HCEC 1CT (cell line): ENCODE data around the gene DOHH.
"Not testable (repeated sequence)": the region's sequence is repeated elsewhere in the genome, so short reads cannot be mapped to it uniquely, and the experiment has no call there.

Experiments used
- DNase-seq: peaks from one replicate; pipeline ENCODE4 v3.0.0-alpha.2; 2017

DOHH gene

GRCh38 chr19:3534375-3535234 lies 34.1 kb upstream of the DOHH start:
- DNase-seq: no peak

DNA sequence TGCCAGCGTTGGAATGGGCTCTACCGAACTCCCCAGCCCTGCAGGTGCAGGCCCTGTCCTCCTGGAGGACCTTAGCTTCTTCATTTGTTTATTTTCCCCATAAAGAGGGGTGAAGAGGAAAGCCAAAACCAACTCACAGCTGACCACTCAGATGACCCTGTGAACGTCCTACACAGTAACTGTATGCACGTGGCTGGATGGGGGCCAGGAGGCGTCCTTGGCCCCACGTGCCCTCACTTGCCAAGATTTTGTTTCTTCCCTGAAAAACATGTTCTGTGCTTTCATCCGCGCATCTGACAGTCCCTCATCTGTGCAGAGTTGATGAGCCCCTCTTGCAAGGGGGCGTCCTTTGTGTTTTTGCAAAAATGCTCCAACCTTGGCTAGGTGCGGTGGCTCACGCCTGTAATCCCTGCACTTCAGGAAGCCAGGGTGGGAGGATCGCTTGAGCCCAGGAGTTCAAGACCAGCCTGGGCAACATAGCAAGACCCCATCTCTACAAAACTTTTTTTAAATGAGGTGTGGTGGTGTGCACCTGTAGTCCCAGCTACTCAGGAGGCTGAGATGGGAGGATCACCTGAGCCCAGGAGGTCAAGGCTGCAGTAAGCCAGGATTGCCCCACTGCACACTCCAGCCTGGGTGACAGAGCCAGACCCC lies 33.2 kb upstream of the DOHH start:
- DNase-seq: no peak

GRCh38 chr19:3533033-3533432 lies 32.6 kb upstream of the DOHH start:
- no peak for DNase-seq

DNA sequence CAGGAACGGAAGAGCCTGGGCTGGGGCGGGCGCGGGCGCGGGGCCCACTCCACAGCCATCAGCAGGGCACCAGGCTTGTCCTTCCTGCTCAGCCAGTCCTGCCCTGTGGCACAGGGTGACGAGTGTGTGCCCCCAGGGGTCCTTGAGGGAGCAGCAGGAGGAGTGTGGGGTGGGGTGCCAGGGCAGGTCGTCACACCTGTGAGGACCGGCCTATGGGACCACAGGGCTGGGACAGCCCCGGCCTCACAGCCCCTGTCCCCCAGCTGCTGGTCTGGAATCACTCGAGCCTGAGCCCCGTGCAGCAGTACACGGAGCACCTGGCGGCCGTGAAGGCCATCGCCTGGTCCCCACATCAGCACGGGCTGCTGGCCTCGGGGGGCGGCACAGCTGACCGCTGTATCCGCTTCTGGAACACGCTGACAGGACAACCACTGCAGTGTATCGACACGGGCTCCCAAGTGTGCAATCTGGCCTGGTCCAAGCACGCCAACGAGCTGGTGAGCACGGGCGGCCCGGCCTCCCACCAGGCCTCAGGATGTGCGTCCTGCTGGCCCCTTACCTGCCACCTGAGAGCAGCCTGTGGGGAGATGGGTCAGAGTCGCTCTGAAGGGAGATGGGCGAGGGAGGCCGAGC lies 31.8 kb upstream of the DOHH start:
- DNase-seq: no peak

DNA sequence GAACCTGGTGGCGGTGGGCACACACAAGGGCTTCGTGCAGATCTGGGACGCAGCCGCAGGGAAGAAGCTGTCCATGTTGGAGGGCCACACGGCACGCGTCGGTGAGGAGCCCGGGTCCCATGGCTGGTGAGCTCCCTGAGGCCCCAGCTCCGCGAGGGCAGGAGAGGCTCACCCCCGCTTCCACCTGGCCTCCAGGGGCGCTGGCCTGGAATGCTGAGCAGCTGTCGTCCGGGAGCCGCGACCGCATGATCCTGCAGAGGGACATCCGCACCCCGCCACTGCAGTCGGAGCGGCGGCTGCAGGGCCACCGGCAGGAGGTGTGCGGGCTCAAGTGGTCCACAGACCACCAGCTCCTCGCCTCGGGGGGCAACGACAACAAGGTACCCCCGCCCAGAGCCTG lies 31.2 kb upstream of the DOHH start:
- no peak for DNase-seq

DNA sequence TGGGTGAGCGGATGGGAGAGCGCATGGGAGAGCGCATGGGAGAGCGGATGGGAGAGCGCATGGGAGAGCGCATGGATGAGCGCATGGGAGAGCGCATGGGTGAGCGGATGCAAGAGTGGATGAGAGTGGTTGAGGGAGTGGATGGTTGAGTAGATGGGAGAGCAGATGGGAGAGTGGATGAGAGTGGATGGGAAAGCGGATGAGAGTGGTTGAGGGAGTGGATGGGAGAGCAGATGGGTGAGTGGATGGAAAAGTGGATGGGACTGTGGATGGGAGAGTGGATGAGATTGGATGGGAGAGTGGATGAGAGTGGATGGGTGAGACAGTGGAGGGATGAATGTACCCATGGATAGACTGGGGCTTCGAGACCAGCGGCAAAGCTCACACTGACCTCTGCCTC lies 29.9 kb upstream of the DOHH start:
- no peak for DNase-seq

DNA sequence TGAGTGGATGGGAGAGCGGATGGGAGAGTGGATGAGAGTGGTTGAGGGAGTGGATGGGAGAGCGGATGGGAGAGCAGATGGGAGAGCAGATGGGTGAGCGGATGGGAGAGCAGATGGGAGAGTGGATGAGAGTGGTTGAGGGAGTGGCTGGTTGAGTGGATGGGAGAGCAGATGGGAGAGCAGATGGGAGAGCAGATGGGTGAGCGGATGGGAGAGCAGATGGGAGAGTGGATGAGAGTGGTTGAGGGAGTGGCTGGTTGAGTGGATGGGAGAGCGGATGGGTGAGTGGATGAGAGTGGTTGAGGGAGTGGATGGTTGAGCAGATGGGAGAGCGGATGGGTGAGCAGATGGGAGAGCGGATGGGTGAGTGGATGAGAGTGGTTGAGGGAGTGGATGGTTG lies 28.8 kb upstream of the DOHH start:
- not testable (repeated sequence) for DNase-seq

GRCh38 chr19:3528539-3529211 lies 28.2 kb upstream of the DOHH start:
- no peak for DNase-seq

- no peak for DNase-seq
Measured at GRCh38 chr19:3528080-3528479, 27.6 kb upstream of the DOHH start.

- no peak for DNase-seq
Measured at GRCh38 chr19:3527238-3527910, 26.9 kb upstream of the DOHH start.

DNA sequence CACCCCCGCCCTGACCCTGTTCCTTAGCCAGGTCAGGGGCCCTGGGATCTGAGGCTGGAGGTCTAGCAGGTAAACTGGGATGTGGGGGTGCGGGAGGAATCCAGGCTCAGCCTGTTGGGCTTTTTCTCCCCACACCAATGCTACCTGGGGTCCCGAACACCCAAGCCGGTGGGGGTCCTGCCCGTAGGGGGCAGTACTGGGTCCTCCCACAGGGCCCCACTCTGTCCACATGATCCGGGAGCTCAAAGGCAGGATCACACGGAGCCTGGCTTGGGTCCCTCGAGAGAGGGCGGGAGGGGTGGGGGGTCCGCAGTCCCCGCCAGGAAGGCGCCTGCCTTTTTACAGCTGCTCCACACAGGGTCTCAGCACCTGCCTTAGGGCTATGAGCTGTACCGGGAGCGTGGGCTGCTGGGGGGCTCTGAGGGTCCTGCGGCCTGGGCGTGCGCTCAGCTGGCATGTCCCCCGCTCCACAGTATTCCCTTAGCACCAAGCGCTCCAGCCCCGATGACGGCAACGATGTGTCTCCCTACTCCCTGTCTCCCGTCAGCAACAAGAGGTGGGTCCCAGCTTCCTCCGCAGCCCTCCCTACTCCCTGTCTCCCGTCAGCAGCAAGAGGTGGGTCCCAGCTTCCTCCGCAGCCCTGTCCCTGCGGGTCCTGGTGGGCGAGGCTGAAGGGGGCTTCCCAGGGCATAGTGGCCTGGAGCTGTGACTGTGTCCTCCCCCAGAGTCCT lies 26.2 kb upstream of the DOHH start:
- no peak for DNase-seq

- no peak for DNase-seq
Measured at GRCh38 chr19:3524904-3525451, 24.5 kb upstream of the DOHH start.

DNA sequence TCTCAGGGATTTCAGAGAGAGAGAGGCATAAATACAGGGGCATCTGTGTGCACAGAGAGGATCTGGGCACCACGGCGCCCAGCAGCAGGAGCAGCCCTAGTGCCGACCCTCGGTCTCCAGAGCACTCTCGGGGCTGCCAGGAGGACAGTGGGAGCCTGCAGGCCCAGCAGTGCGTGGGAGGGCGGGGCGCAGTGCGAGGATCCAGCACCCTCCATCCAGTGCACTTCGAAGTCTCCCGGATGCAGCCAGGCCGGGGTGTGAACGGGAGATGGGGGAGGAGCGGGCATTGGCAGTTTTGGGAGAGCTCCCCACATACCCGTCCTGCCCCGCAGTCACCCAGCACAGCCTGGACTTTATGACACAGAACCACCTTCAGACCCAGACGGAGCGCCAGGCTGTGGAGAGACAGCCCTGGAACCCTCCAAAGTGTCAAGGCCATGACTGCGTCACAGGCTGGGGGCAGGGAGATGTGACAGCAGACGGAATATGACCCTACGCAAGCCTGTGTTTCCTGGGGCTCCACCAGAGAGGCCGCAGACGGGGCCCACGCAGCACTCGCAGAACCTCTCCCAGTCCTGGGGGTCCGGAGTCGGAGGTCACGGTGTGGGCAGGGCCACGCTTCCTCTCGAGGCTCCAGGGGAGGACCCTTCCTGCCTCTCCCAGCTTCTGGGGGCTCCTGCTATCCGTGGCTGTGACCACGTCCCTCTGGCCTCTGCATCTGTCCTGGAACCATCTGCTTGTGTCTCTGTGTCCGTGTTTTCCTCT lies 23.8 kb upstream of the DOHH start:
- no peak for DNase-seq

- DNase-seq: no peak
Measured at GRCh38 chr19:3523361-3524077, 23.0 kb upstream of the DOHH start.

GRCh38 chr19:3522421-3523360 lies 22.2 kb upstream of the DOHH start:
- DNase-seq: no peak

DNA sequence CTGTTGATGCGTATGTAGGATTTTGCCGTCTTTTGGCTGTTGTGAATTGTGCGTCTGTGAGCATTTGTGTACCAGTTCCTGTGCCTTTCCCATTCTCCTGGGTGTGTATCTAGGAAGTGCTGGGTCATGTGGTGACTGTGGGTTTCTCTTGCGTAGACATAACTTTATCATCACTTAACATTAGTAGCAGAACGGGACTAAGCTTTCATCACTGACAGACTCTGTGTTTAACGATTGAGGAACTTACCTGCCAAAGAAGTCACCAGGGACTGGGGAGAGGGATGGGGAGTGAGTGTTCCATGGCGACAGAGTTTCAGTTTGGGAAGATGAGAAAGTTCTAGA lies 20.6 kb upstream of the DOHH start:
- DNase-seq: no peak

DNA sequence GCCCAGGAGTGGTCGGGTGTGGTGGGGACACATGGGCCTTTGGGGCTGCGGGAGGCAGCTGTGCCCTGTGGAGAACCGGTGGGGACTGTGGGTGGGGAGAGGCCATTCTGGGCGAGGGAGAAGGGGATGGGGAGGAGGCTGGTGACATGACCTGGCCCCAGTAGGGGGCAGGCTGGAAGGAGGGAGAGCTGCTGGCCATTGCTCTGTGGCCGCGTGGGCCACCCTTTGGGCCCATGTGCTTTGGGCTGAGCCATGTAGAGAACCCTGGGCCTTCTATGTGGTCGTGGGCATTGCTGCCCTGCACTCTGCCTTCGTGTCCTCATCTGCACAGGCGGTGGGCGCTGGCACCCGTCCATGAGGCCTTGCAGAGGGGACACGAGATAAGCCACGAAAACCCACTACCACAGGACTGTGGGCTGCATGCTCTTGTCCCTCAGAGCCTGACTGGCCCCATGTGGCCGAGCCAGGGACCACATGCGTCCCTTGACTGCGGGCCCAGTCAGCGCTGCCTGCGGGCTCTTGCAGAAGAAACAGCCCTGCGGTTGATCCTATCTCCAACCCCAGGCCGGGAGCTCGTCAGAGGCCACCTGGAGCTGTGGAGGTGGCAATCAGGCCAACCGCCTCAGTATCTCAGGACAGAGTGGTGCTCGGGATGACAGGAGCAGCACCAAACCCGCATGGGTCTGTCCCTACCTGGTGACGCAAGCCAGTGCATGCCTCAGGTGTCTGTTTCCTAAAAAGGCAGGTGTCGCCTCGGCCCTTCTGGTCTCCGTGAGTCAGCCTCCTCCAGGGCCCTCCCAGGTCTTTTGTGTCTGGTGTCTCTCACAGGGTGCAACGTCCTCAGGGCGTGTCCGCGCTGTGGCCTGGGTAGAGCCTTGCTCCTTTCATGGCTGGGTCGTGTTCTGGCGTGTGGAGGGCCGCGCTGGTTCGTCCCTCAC lies 20.0 kb upstream of the DOHH start:
- no peak for DNase-seq

DNA sequence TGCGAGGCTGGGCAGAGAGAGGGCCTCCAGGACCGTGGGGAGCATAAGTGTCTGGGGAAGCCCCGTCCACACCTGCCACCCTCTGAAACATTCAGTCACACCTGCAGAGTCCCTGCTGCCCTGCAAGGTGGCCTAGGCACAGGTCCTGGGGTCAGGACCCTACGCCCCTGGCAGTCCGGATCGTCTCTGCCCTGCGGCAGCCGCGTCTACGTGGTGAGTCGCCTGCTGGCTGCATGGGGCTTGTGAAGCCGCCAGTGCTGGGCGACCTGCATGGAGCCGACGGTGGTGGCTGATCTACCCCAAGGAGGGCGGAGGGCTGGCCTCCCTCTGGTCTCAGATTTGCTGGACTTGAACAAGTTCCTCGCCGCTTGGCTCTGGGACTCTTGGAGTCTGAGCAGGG lies 18.7 kb upstream of the DOHH start:
- DNase-seq: no peak
